Upper lobe of left lung (tissue), 6 donors: ENCODE measurements around the gene CDK2. TPM values are rescaled to one million over a fixed set of nuclear protein-coding genes. Genes with fewer than 3 reads are reported as not detected.

Experiments
- ATAC-seq, 2 donors: fragments of 200-7000 bp; cut with Tn5 transposase; one replicate each; pipeline ENCODE4 v1.9.1; 2022; ENCODE audit warnings: mild to moderate bottlenecking in 2 of 2, moderate library complexity in 2 of 2; ENCODE audit not compliant: low FRiP score in 2 of 2
- DNase-seq, 2 donors: peaks; one replicate each; pipeline ENCODE4 v3.0.0-alpha.2; 2019 to 2020
- H3K27ac ChIP-seq, 4 donors: fragments of 200-600 bp; sonication (generic); one replicate each; pipeline ENCODE4 v1.5.1; 2016 to 2019
- H3K27me3 ChIP-seq, 4 donors: fragments of 200-600 bp; sonication (generic); one replicate each; pipeline ENCODE4 v1.5.1; 2017 to 2019
- H3K36me3 ChIP-seq, 4 donors: fragments of 200-600 bp; sonication (generic); one replicate each; pipeline ENCODE4 v1.5.1; 2016 to 2019
- H3K4me1 ChIP-seq, 4 donors: fragments of 200-600 bp; sonication (generic); one replicate each; pipeline ENCODE4 v1.5.1; 2018 to 2019
- H3K4me3 ChIP-seq, 4 donors: fragments of 200-600 bp; sonication (generic); one replicate each; pipeline ENCODE4 v1.5.1; 2017 to 2019; ENCODE audit warnings: mild to moderate bottlenecking in 2 of 4, moderate library complexity in 1 of 4
- H3K9me3 ChIP-seq, 4 donors: fragments of 200-600 bp; sonication (generic); one replicate each; pipeline ENCODE4 v1.5.1; 2018 to 2019
- EP300 ChIP-seq, 4 donors: sonication (generic); formaldehyde crosslinking; IDR thresholded peaks; one replicate each; pipeline ENCODE4 v1.5.1; 2017; ENCODE audit warnings: antibody characterized with exemption in 4 of 4, control low read depth in 2 of 4
- POLR2A ChIP-seq, 4 donors: fragments of 450-650 bp; IDR thresholded peaks; one replicate each; pipeline ENCODE4 v1.5.1; 2016 to 2017; ENCODE audit warnings: antibody characterized with exemption in 4 of 4, mild to moderate bottlenecking in 2 of 4
- POLR2AphosphoS5 ChIP-seq, 2 donors: sonication (generic); formaldehyde crosslinking; IDR thresholded peaks; one replicate each; pipeline ENCODE4 v1.5.1; 2017; ENCODE audit warnings: antibody characterized with exemption in 2 of 2
- WGBS, 2 donors: methylation state at CpG; one replicate each; pipeline ENCODE4 v1.1.5; 2017 to 2018; 5-methylcytosine and 5-hydroxymethylcytosine counted together
- total RNA-seq, 6 donors: library from RNA; depleted of rRNA in 4 of 6; stranded (reverse); fragments of >200 nt in 4 of 6; gene quantifications; one replicate each; pipeline versions ENCODE4 v1.1.0 to v1.2.1, GENCODE V29; 2016 to 2021
- TF ChIP-seq, protein P1 (sequence below), 6 experiments: fragments of 450-650 bp in 4 of 6; fragments of 200-600 bp in 2 of 6; sonication (generic) in 2 of 6; IDR thresholded peaks; one replicate each; pipeline ENCODE4 v1.5.1; 2016 to 2019; ENCODE audit warnings: antibody characterized with exemption in 6 of 6
- donor health status: DM: no; HTN: no; CAD: no; lungs with moderate emphysema.
- donor health status: DM: no; HTN: yes; CAD: no; lungs with severe emphysema.

Gene CDK2
- total RNA-seq, 6 donors from 2014 or later, result 11.7 to 27.9 (median 21.7) TPM

DNA sequence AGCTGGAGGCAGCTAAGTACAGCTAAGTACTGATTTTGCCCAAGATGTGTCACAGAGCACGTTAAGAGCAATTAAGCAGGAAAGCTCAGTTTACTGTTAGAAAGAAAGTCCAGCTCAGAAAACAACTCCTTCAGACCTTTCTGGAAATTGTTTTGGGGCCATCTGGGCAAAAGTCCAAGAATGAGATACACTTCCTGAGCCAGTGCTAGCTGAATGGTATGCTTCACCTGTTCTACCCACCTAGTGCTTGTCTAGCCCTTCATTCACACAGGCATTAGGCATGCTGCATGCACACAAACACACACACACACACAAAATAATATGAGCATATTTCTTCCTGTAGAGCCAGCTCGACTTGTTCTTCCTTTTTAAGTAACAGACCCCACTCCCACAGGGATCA is 47.6 kb downstream of the CDK2 start:
- TF ChIP-seq EP300 (IDR thresholded peaks at IDR 0.05) (no peak), POLR2A (IDR thresholded peaks at IDR 0.05) (no peak), POLR2AphosphoS5 (IDR thresholded peaks at IDR 0.05) (no peak)
- TF ChIP-seq, protein P1, sequence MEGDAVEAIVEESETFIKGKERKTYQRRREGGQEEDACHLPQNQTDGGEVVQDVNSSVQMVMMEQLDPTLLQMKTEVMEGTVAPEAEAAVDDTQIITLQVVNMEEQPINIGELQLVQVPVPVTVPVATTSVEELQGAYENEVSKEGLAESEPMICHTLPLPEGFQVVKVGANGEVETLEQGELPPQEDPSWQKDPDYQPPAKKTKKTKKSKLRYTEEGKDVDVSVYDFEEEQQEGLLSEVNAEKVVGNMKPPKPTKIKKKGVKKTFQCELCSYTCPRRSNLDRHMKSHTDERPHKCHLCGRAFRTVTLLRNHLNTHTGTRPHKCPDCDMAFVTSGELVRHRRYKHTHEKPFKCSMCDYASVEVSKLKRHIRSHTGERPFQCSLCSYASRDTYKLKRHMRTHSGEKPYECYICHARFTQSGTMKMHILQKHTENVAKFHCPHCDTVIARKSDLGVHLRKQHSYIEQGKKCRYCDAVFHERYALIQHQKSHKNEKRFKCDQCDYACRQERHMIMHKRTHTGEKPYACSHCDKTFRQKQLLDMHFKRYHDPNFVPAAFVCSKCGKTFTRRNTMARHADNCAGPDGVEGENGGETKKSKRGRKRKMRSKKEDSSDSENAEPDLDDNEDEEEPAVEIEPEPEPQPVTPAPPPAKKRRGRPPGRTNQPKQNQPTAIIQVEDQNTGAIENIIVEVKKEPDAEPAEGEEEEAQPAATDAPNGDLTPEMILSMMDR (IDR thresholded peaks at IDR 0.05), result no peak
- WGBS, 2 donors, result 26 to 28% methylated on average over 2 of the region's 2 CpGs
- Histone ChIP-seq H3K27ac (peak overlapping the region; percentile 12 to 44 (median 38)), H3K9me3 (no peaks in the 10 kb centered on the region), H3K36me3 (peaks cover 0 to 3% (median 0%) of the 10 kb centered on the region in 4 donors), H3K4me3 (no peak overlapping the region), H3K27me3 (no peaks in the 10 kb centered on the region), H3K4me1 (peaks cover 0 to 16% (median 7%) of the 10 kb centered on the region in 4 donors)
- peak in 1 of 2 donors; percentile 50 for DNase-seq
- peak in 1 of 2 donors; percentile 76 for ATAC-seq

DNA sequence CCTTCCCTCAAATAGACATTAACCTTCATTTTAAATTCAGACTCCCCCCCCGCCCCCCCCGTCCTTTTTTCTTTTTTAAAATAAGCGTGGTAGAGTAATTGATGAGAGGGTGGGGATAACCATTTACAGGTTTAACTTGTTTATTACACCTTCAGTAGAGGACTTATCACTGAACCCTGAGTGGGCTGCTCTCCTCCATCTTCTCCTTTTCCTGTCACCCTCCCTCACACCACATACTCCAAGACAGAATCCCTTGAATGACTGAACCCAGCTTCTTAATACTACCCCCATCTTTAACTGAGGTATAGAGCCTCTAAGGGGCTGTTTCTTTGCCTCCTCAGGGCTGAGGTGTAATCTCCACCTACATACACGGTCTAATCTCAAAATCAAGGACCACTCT is 50.6 kb downstream of the CDK2 start:
- Histone ChIP-seq H3K27ac (no peak overlapping the region), H3K9me3 (no peaks in the 10 kb centered on the region), H3K4me1 (peaks cover 10 to 32% (median 28%) of the 10 kb centered on the region in 4 donors), H3K36me3 (peaks cover 0 to 3% (median 0%) of the 10 kb centered on the region in 4 donors), H3K4me3 (no peak overlapping the region), H3K27me3 (no peaks in the 10 kb centered on the region)
- no peak for TF ChIP-seq POLR2A (IDR thresholded peaks at IDR 0.05)
- no peak for TF ChIP-seq EP300 (IDR thresholded peaks at IDR 0.05)
- TF ChIP-seq, protein P1 (IDR thresholded peaks at IDR 0.05), result no peak
- TF ChIP-seq POLR2AphosphoS5 (IDR thresholded peaks at IDR 0.05), result no peak
- 83 to 96% methylated on average over 4 of the region's 4 CpGs for WGBS, 2 donors
- ATAC-seq (no peak), DNase-seq (no peak)

DNA sequence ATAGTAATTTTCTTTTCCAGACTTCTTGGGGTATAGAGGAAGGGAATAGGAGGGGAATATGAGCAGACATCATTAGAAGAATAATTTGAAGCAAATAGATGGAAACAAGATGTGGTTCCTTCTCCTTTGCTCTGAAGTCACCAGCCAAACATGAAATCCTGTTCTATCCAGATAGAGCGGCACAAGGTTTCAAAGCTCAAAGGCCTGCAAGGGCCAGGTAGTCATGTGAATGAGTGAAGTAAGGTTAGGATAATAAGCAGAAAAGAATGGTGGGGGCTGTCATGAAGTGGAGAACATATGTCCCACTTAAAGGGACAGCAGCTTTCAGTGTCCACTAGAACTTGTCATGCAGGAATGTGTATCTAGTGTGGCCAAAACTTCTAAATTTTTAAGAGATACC is 51.7 kb downstream of the CDK2 start:
- H3K4me1 ChIP-seq, result peaks cover 11 to 30% (median 29%) of the 10 kb centered on the region in 4 donors
- H3K9me3 ChIP-seq, result no peaks in the 10 kb centered on the region
- 92 to 100% methylated on average over 1 of the region's 1 CpG for WGBS, 2 donors
- no peak for DNase-seq
- H3K27ac ChIP-seq, result no peak overlapping the region
- H3K4me3 ChIP-seq, result no peak overlapping the region
- H3K36me3 ChIP-seq, result peaks cover 0 to 3% (median 0%) of the 10 kb centered on the region in 4 donors
- no peaks in the 10 kb centered on the region for H3K27me3 ChIP-seq
- ATAC-seq, result no peak
- TF ChIP-seq POLR2A (IDR thresholded peaks at IDR 0.05) (no peak), POLR2AphosphoS5 (IDR thresholded peaks at IDR 0.05) (no peak), EP300 (IDR thresholded peaks at IDR 0.05) (no peak)
- TF ChIP-seq, protein P1 (IDR thresholded peaks at IDR 0.05), result no peak

DNA sequence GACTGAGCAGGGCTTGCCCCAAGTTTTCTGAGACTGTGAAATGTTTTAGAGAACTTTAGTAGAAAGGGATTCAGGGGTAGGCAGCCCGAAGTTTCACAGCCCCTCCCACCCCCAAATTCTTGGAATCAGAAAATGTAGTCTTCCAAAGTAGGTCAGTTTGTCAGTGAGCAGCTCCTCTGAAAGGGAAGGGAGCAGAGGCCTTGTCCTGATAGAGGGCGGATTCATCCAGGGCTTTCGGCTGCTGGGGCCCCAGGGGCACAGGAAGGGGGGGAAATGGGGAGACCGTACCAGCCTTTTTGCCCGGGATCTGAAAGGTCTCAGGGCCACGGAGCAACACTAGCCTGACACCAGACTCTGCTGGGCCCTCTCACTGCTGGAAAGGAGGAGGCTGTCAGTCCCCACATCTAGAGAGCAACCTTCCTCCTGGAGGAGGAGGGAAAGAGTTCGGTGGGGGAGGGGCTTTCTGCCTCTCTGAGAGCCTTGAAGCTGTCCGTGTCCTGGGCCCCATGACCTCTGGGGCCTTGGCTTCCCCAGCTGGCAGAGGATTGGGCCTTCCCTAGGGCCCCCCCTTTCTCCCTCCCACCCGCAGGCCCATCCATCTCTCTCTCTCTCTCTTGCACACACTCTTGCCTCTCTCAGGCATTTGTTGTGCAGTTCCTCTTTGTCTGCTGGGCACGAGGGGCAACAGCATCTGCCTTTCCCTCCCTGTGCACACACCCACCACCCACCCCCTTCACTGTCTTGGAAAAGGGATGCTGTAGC is 54.0 kb downstream of the CDK2 start, which contains the start of gene IKZF4:
TSS of gene IKZF4 (plus strand) at position 621 of the 762 bp plus-strand sequence. CDS start 451 bp downstream, outside the sequence.
- Histone ChIP-seq H3K4me3 (peak within 1 kb of the TSS in 3 of 4 donors; percentile 20 to 40 (median 37)), H3K36me3 (peaks cover 0 to 6% (median 1%) of the 10 kb centered on the region in 4 donors), H3K27ac (peak within 1 kb of the TSS; percentile 23 to 81 (median 62)), H3K27me3 (no peaks in the 10 kb centered on the region), H3K4me1 (peaks cover 11 to 23% (median 19%) of the 10 kb centered on the region in 4 donors), H3K9me3 (no peaks in the 10 kb centered on the region)
- DNase-seq (peak; percentile 11 to 62), ATAC-seq (peak; percentile 63 to 69)
- no peak for TF ChIP-seq POLR2A (IDR thresholded peaks at IDR 0.05)
- TF ChIP-seq, protein P1 (IDR thresholded peaks at IDR 0.05), result no peak
- TF ChIP-seq EP300 (IDR thresholded peaks at IDR 0.05), result peak in 1 of 4 donors; percentile 16
- WGBS, 2 donors, result 27 to 30% methylated on average over 8 to 10 of the region's 10 CpGs
